Astrocyte of the cerebellum (primary cell): Measurements from ENCODE around the gene ABTB1.

Source experiments
- DNase-seq: peaks from one replicate; pipeline ENCODE4 v3.0.0-alpha.2; 2011; ENCODE audit warnings: low read depth
- H3K4me3 ChIP-seq: 2 replicates; pipeline ENCODE4 v1.5.1; 2011; ENCODE audit warnings: mild to moderate bottlenecking, low read depth, low read length, moderate library complexity
- CTCF ChIP-seq: IDR thresholded peaks from 2 replicates; pipeline ENCODE4 v1.5.1; 2012; ENCODE audit warnings: low read length, low read depth, moderate library complexity, mild to moderate bottlenecking; ENCODE audit errors: missing control alignments
- in situ Hi-C: cut with HindIII; loops from 2 replicates; pipeline ENCODE4 v1.10.0; 2017; ENCODE audit warnings: low sequenced_read_pairs

ABTB1 gene

GRCh38 chr3:127712881-127713771 lies 40.4 kb downstream of the ABTB1 start:
- in situ Hi-C loops, result no loop called here
- no peak for DNase-seq
- TF ChIP-seq CTCF, result no peak
- H3K4me3 ChIP-seq, result no peak overlapping the region

GRCh38 chr3:127714125-127714571 lies 41.4 kb downstream of the ABTB1 start:
- no peak for DNase-seq
- no peak for TF ChIP-seq CTCF
- no peak overlapping the region for H3K4me3 ChIP-seq
- in situ Hi-C loops, result no loop called here

GRCh38 chr3:127714866-127715265 lies 42.1 kb downstream of the ABTB1 start:
- no peak for DNase-seq
- in situ Hi-C loops, result no loop called here
- no peak overlapping the region for H3K4me3 ChIP-seq
- no peak for TF ChIP-seq CTCF

- no peak for DNase-seq
- no peak overlapping the region for H3K4me3 ChIP-seq
- no peak for TF ChIP-seq CTCF
- in situ Hi-C loops, result no loop called here
Measured at GRCh38 chr3:127715532-127715931, 42.8 kb downstream of the ABTB1 start.

- in situ Hi-C loops, result no loop called here
- DNase-seq, result no peak
- TF ChIP-seq CTCF, result no peak
- no peak overlapping the region for H3K4me3 ChIP-seq
Measured at GRCh38 chr3:127716384-127716783, 43.6 kb downstream of the ABTB1 start.

- no peak for TF ChIP-seq CTCF
- in situ Hi-C loops, result no loop called here
- DNase-seq, result no peak
- no peak overlapping the region for H3K4me3 ChIP-seq
Measured at GRCh38 chr3:127717357-127718244, 44.8 kb downstream of the ABTB1 start.
